A549 (cell line): Measurements from ENCODE around the gene CRNKL1. TPM values are rescaled to one million over a fixed set of nuclear protein-coding genes. Genes with fewer than 3 reads are reported as not detected.

Experiments
- ATAC-seq, 2 experiments: fragments of 200-7000 bp in 1 of 2; fragments of >200 bp in 1 of 2; cut with Nextera tagmentation in 1 of 2; cut with Tn5 transposase in 1 of 2; 3 replicates each; pipeline versions ENCODE4 v1.8.0 to v1.9.1; 2018 to 2020; ENCODE audit warnings: mild to moderate bottlenecking in 1 of 2, moderate library complexity in 1 of 2
- CTCF ChIA-PET: fragments of 300-600 bp; sonication (Branson Sonifier 250); formaldehyde crosslinking; extraction: SDS; loops from one replicate; lab custom pipeline; 2021; ENCODE audit warnings: antibody characterized with exemption, inconsistent platforms; lab: Yijun Ruan, JAX
- POLR2A ChIA-PET: fragments of 350-600 bp; formaldehyde crosslinking; extraction: SDS; loops from one replicate; lab custom pipeline; 2021; ENCODE audit warnings: antibody characterized with exemption, inconsistent platforms; lab: Yijun Ruan, JAX
- DNase-seq, 2 experiments: peaks; one replicate each; pipeline versions ENCODE4 v3.0.0 to v3.0.0-alpha.2; 2011 to 2016; ENCODE audit warnings: low read depth in 1 of 2, low spot score in 1 of 2
- FAIRE-seq: peaks from 2 replicates; lab custom pipeline; 2011; peaks lifted over from hg19 to GRCh38; lab: Jason Lieb, UNC
- H3K27ac ChIP-seq, 2 experiments: fragments of >200 bp; sonication (Bioruptor Twin); formaldehyde crosslinking; 3 replicates each; pipeline ENCODE4 v1.5.1; 2016 to 2017
- H3K4me1 ChIP-seq: fragments of >200 bp; sonication (Bioruptor Twin); formaldehyde crosslinking; 3 replicates; pipeline ENCODE4 v1.6.1; 2016
- H3K4me2 ChIP-seq: fragments of >200 bp; sonication (Bioruptor Twin); formaldehyde crosslinking; 3 replicates; pipeline ENCODE4 v1.6.1; 2016
- H3K4me3 ChIP-seq: fragments of >200 bp; sonication (Bioruptor Twin); formaldehyde crosslinking; 3 replicates; pipeline ENCODE4 v1.5.1; 2016
- H3K9me3 ChIP-seq: fragments of >200 bp; sonication (Bioruptor Twin); formaldehyde crosslinking; 3 replicates; pipeline ENCODE4 v1.6.1; 2016
- CEBPB ChIP-seq, 2 experiments: fragments of >200 bp in 1 of 2; sonication (Bioruptor Twin) in 1 of 2; formaldehyde crosslinking in 1 of 2; IDR thresholded peaks; 2 replicates each; pipeline ENCODE4 v1.6.1; 2012 to 2016
- ELK1 ChIP-seq: fragments of 150-350 bp; IDR thresholded peaks from 2 replicates; pipeline ENCODE4 v1.6.1; 2014; ENCODE audit warnings: low read depth, mild to moderate bottlenecking, low read length
- HOXB13 ChIP-seq: fragments of 250-450 bp; sonication (Bioruptor Pico); IDR thresholded peaks from 2 replicates; pipeline ENCODE4 v1.5.0; 2020; ENCODE audit warnings: low read depth, mild to moderate bottlenecking, moderate library complexity
- whole genome bisulfite sequencing: methylation state at CpG from one replicate; pipeline ENCODE4 v1.1.6; 2017; ENCODE audit errors: missing lambda C conversion rate; 5-methylcytosine and 5-hydroxymethylcytosine counted together
- polyA plus RNA-seq, 4 experiments: library from polyadenylated mRNA; depleted of rRNA in 3 of 4; stranded (reverse); fragments of >200 nt; fragmentation: RNase III in 1 of 4; extraction: RNeasy Plus Mini Kit Qiagen cat#74134 plus additional on column Dnase treatment in 1 of 4; gene quantifications; 2 replicates in 3 of 4; 3 replicates in 1 of 4; pipeline ENCODE4 v1.2.3, GENCODE V29; 2011 to 2017

CRNKL1 gene
- polyA plus RNA-seq, 2 of the 4 experiments (the other 2 are of a cell fraction): 19.4 to 32.1 TPM

DNA sequence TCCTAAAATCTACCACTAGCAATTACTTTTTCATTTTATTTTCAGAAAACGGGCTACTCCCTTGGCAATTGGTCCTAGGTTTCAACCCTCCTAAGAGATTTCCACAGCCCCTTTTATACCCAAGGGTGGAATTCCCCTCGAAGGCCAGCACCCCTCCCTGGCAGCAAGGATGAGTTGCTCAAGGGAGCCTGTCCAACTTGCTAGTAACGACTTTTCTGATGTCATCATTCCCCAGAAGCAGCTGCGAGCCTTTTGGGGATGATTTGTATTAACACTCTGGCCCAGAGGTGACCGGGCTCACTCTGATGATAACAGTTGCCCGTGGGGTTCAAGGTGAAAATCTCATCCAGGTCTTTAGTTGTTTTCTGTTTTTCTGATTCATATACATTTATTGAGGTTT is 65.8 kb downstream of the CRNKL1 start:
- POLR2A ChIA-PET: interaction anchor here (0.8 to 2.5 kb wide), 2 partner anchors 10 to 11 kb away, joined by 4 to 9 read pairs; no protein-coding TSS in a partner anchor
- Histone ChIP-seq H3K9me3 (no peaks in the 10 kb centered on the region), H3K4me1 (peaks cover 58% of the 10 kb centered on the region), H3K4me2 (peak overlapping the region; percentile 61), H3K27ac (peak overlapping the region; percentile 63 to 86), H3K4me3 (no peak overlapping the region)
- CTCF ChIA-PET: interaction anchor here (1.4 to 6.4 kb wide), 3 partner anchors 8 to 202 kb away, joined by 6 to 32 read pairs (median 21); no protein-coding TSS in a partner anchor
- peak; percentile 45 to 57 for DNase-seq
- peak in 1 of 2 experiments; percentile 68; a peak in 2 of 4 replicates for TF ChIP-seq CEBPB (IDR thresholded peaks at IDR 0.05)
- TF ChIP-seq HOXB13: 0 out of 2 replicates have a peak, but pooled peaks have one; percentile 48
- no peak for TF ChIP-seq ELK1
- no peak for FAIRE-seq
- ATAC-seq: peak in 1 of 2 experiments; percentile 54; a peak in 2 of 6 replicates
- WGBS: 17% methylated on average over 6 of the region's 6 CpGs

Other genes with a start within 250 kb of the CRNKL1 start
- 154 and 219 TPM in 2 replicates for gene NAA20, start 35.1 kb downstream of the CRNKL1 start, polyA plus RNA-seq (2011; rRNA removed)
- gene NAA20, start 35.1 kb downstream of the CRNKL1 start, polyA plus RNA-seq (2017; fragmentation: RNase III; extraction: RNeasy Plus Mini Kit Qiagen cat#74134 plus additional on column Dnase treatment): 174 to 202 TPM (median 175 TPM) in 3 replicates
- 0.70 and 0.86 TPM in 2 replicates for gene CFAP61, start 66 bp upstream of the CRNKL1 start, polyA plus RNA-seq (2011; rRNA removed)
- gene CFAP61, start 66 bp upstream of the CRNKL1 start, polyA plus RNA-seq (2017; fragmentation: RNase III; extraction: RNeasy Plus Mini Kit Qiagen cat#74134 plus additional on column Dnase treatment): 0.39 to 0.49 TPM (median 0.46 TPM) in 3 replicates